Ovary (tissue), 9 donors: ENCODE results near the gene AFF3. TPM values are rescaled to one million over a fixed set of nuclear protein-coding genes. Genes with fewer than 3 reads are reported as not detected.
"Not testable (repeated sequence)": the region's sequence is repeated elsewhere in the genome, so short reads cannot be mapped to it uniquely, and the experiment has no call there.

Experiments
- DNase-seq, 5 donors: peaks; one replicate each; pipeline ENCODE4 v3.0.0-alpha.2; 2019 to 2020
- H3K27ac ChIP-seq, 2 donors: fragments of 200-600 bp; one replicate each; pipeline versions ENCODE4 v1.5.1 to v1.8.0; 2019 to 2022
- H3K27me3 ChIP-seq: fragments of 200-600 bp; one replicate; pipeline ENCODE4 v1.8.0; 2022
- H3K36me3 ChIP-seq: fragments of 200-600 bp; sonication (generic); one replicate; pipeline ENCODE4 v1.5.1; 2019
- H3K4me1 ChIP-seq: one replicate; pipeline ENCODE4 v1.8.1; 2013; ENCODE audit warnings: mild to moderate bottlenecking, moderate library complexity; ENCODE audit not compliant: insufficient read depth
- H3K4me3 ChIP-seq: fragments of 200-600 bp; sonication (generic); one replicate; pipeline ENCODE4 v1.5.1; 2017
- H3K9me3 ChIP-seq, 2 donors: fragments of 200-600 bp in 1 of 2; sonication (generic) in 1 of 2; one replicate each; pipeline versions ENCODE4 v1.5.1 to v1.8.1; 2013 to 2019; ENCODE audit warnings: mild to moderate bottlenecking in 1 of 2, moderate library complexity in 1 of 2
- EP300 ChIP-seq: sonication (generic); formaldehyde crosslinking; IDR thresholded peaks from one replicate; pipeline ENCODE4 v1.6.1; 2017; ENCODE audit warnings: antibody characterized with exemption
- POLR2A ChIP-seq: fragments of 450-650 bp; IDR thresholded peaks from one replicate; pipeline ENCODE4 v1.6.1; 2017; ENCODE audit warnings: antibody characterized with exemption, mild to moderate bottlenecking, moderate library complexity
- WGBS, 3 donors: extraction: QIAGEN DNeasy Blood & Tissue Kit in 1 of 3; methylation state at CpG; one replicate each; pipeline versions ENCODE4 v1.1.5 to v1.1.7; 2013 to 2017; 5-methylcytosine and 5-hydroxymethylcytosine counted together
- intact Hi-C, 4 donors: fragments of 100-400 bp; cut with DNase I; formaldehyde crosslinking; loops; one replicate each; pipeline versions ENCODE4 v1.11.0 to v1.15.1; 2022 to 2023
- polyA plus RNA-seq, 2 donors: library from polyadenylated mRNA; stranded (reverse); fragments of 200-250 nt in 1 of 2; fragments of 350-450 nt in 1 of 2; fragmentation: Illumina TruSeq in 1 of 2; extraction: RNeasy Lipid Tissue Mini Kit (QIAGEN cat#74804) in 1 of 2; gene quantifications; one replicate each; pipeline ENCODE4 v1.2.3, GENCODE V29; 2013 to 2014
- total RNA-seq, 7 donors: library from RNA; depleted of rRNA in 2 of 7; stranded (reverse); fragments of >200 nt in 2 of 7; fragmentation: NEBNext Ultra II Directional in 3 of 7; extraction: Animal tissue kit (Norgen Biotek cat#: 25700) in 3 of 7; gene quantifications; one replicate each; pipeline versions ENCODE4 v1.1.0 to v1.2.4, GENCODE V29; 2016 to 2023
- TF ChIP-seq, protein P1 (sequence below), 3 donors: fragments of 450-650 bp in 2 of 3; fragments of 200-600 bp in 1 of 3; IDR thresholded peaks; one replicate each; pipeline versions ENCODE4 v1.5.1 to v1.8.0; 2016 to 2022; ENCODE audit warnings: antibody characterized with exemption in 3 of 3, mild to moderate bottlenecking in 1 of 3
- donor health status: DM: no; HTN: no; CAD: no; lungs with moderate emphysema.
- donor health status: DM: no; HTN: no; CAD: no.
- donor health status: Bipolar disorder and iron deficiency.
- donor health status: DM: yes; HTN: yes; CAD: no.
- donor health status: DM: no; HTN: no; CAD: no.
- donor health status: DM: yes; HTN: yes; CAD: no.

Gene AFF3
- total and polyA plus RNA-seq, 9 donors, result 5.9 to 40.8 (median 25.7) TPM

DNA sequence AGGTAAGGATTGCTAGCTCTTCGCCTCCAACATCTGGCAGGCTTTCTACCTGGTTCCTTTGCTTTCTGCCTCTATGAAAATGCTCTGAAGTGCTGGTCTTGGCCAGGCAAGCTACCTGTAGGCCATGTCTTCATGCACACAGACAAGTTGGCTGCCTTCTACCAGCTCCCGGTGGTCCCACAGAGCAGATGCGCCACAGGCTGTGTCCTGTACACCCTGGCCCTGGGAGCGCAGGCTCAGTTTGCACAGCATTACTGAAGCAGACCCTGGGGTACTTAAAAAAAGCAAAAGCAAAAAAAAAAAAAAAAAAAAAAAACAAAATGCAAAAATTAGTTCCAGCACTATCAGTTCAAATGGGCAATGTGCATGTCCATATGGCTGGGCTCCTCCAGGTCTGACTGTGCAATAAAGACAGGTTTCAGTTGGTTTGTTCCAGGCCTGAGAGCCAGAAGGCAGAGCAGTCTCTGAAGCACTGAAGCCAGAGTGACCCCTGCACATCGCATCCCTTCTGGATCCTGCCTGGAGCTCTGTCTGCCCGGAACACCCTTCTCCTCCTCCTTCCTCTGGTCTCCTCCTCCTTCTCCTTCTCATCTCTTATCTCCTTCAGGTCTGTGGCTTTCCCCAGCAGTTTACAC lies 364.6 kb downstream of the AFF3 start:
- 93 to 96% (median 93%) methylated on average over 6 of the region's 6 CpGs for WGBS, 3 donors
- no peaks in the 10 kb centered on the region for H3K27me3 ChIP-seq
- H3K27ac ChIP-seq, result no peak overlapping the region
- no peak for TF ChIP-seq POLR2A
- TF ChIP-seq, protein P1, sequence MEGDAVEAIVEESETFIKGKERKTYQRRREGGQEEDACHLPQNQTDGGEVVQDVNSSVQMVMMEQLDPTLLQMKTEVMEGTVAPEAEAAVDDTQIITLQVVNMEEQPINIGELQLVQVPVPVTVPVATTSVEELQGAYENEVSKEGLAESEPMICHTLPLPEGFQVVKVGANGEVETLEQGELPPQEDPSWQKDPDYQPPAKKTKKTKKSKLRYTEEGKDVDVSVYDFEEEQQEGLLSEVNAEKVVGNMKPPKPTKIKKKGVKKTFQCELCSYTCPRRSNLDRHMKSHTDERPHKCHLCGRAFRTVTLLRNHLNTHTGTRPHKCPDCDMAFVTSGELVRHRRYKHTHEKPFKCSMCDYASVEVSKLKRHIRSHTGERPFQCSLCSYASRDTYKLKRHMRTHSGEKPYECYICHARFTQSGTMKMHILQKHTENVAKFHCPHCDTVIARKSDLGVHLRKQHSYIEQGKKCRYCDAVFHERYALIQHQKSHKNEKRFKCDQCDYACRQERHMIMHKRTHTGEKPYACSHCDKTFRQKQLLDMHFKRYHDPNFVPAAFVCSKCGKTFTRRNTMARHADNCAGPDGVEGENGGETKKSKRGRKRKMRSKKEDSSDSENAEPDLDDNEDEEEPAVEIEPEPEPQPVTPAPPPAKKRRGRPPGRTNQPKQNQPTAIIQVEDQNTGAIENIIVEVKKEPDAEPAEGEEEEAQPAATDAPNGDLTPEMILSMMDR (IDR thresholded peaks at IDR 0.05), result no peak
- no peak for TF ChIP-seq EP300
- no peak for DNase-seq
- H3K4me1 ChIP-seq, result peaks cover 1% of the 10 kb centered on the region
- H3K9me3 ChIP-seq, result no peaks in the 10 kb centered on the region
- intact Hi-C loops, result no loop called here
- H3K36me3 ChIP-seq, result no peaks in the 10 kb centered on the region
- H3K4me3 ChIP-seq, result no peak overlapping the region

DNA sequence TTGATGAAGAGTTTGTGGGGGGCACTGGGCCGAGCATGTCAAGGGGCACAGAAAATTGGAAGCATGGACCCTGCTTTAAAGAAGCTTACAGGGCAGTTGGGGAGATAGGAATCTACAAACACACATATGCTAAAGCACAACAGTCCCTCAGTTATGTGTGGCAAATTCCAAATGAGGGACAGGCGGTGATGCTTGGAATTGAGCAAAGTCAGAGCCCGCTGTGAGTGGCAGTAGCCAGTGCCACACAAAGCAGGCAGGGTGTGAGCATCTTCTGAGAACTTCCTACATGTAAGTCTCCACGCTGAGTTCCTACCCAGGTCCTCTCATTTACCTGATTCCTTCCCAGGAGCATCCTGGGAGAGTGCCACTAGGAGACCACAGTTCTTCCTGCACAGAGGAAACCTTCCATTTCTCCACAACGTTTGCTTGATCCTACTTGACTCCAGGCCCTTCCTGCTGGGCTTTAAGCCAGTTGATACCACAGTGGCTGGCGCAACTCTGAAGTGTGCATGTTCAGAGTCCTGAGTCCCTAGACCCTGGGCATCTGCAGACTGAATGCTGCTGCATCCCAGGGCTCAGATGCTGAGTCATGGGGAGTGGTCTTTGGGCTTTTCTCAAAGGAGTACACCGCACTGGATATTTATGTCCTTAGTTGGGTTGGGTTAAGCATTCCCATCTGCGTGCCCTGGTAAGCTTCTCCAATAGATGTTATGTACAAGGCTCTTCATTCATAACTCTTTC lies 365.3 kb downstream of the AFF3 start:
- Histone ChIP-seq H3K27ac (no peak overlapping the region), H3K36me3 (no peaks in the 10 kb centered on the region), H3K9me3 (no peaks in the 10 kb centered on the region), H3K4me1 (peaks cover 1% of the 10 kb centered on the region), H3K27me3 (no peaks in the 10 kb centered on the region), H3K4me3 (no peak overlapping the region)
- no peak for DNase-seq
- TF ChIP-seq, protein P1 (IDR thresholded peaks at IDR 0.05), result no peak
- TF ChIP-seq POLR2A, result no peak
- TF ChIP-seq EP300, result no peak
- intact Hi-C loops, result no loop called here
- WGBS, 3 donors, result 86 to 87% (median 87%) methylated on average over 8 of the region's 8 CpGs

DNA sequence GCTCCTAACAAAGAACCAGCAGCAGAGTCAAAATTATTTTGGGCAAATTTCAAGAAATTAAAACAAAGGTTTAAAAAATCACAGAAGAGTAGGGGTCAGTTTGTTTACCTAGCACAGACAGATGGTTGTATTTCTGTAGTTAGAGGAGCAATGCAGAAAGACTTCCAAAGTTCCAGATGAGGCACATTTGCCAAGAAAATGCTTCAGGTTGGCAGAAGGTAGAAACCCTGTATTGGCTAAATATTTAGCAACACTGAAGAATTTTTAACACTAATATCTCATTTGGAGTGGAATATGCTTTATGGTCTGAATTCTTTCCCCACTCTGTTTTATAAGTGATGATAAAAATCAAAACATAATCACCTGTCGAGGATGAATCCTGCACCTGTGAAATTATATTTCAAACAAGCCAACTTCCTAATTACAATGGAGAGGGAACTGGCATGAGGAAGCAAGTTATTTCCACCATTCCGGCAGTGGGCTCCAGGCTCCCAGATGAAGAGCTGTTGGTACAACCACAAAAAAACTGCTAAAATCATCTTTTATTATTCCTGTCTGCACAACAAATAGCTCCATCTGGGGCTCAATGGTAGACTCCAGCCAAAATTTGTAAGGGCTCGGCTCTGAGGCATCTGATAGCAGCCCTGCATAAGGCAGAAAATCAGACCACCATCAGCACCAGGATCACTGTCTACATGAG lies 366.0 kb downstream of the AFF3 start:
- no peaks in the 10 kb centered on the region for H3K36me3 ChIP-seq
- H3K9me3 ChIP-seq, result no peaks in the 10 kb centered on the region
- TF ChIP-seq, protein P1 (IDR thresholded peaks at IDR 0.05), result no peak
- TF ChIP-seq EP300 (no peak), POLR2A (no peak)
- no peak overlapping the region for H3K27ac ChIP-seq
- 63 to 78% (median 72%) methylated on average over 3 of the region's 3 CpGs for WGBS, 3 donors
- H3K4me3 ChIP-seq, result no peak overlapping the region
- intact Hi-C loops, result no loop called here
- H3K4me1 ChIP-seq, result peaks cover 1% of the 10 kb centered on the region
- H3K27me3 ChIP-seq, result no peaks in the 10 kb centered on the region
- DNase-seq, result no peak

DNA sequence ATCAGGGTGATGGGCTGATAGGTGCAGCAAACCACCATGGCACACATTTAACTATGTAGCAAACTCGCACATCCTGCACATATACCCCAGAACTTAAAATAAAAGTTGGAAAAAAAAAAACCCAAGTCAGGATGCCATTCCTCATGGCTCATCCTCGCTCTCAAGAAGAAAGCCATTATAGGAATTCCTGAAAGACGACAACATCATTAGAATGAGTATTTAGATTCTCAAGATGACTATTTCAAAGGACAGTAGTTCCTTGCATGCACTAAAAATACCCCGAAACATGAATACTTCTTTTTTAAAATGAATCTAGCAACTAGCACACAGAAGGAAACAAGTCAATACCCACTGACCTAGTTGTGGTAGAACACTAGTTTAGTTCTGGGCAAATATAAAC lies 366.8 kb downstream of the AFF3 start:
- Histone ChIP-seq H3K4me1 (peaks cover 1% of the 10 kb centered on the region), H3K27ac (no peak overlapping the region), H3K36me3 (no peaks in the 10 kb centered on the region), H3K9me3 (no peaks in the 10 kb centered on the region), H3K4me3 (no peak overlapping the region), H3K27me3 (no peaks in the 10 kb centered on the region)
- WGBS, 3 donors, result 60 to 76% (median 65%) methylated on average over 4 of the region's 4 CpGs
- no peak for DNase-seq
- no peak for TF ChIP-seq POLR2A
- TF ChIP-seq, protein P1 (IDR thresholded peaks at IDR 0.05), result no peak
- TF ChIP-seq EP300, result no peak
- intact Hi-C loops, result no loop called here

DNA sequence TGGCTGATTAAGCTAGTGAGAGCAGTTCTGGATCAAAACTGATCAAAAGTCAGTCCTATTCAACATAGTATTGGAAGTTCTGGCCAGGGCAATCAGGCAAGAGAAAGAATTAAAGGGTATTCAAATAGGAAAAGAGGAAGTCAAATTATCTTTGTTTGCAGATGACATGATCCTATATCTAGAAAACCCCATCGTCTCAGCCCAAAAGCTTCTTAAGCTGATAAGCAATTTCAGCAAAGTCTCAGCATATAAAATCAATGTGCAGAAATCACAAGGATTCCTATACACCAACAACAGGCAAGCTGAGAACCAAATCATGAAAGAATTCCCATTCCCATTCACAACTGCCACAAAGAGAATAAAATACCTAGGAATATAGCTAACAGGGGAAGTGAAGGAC lies 368.7 kb downstream of the AFF3 start:
- H3K4me3 ChIP-seq, H3K27me3 ChIP-seq, intact Hi-C loops, H3K36me3 ChIP-seq, H3K9me3 ChIP-seq, H3K4me1 ChIP-seq, DNase-seq, H3K27ac ChIP-seq: not testable (repeated sequence)
- WGBS, 3 donors, result 78 to 84% (median 81%) methylated on average over 1 of the region's 1 CpG
